Fibroblast of villous mesenchyme (primary cell): ENCODE data around the gene LSR. TPM values are rescaled to one million over a fixed set of nuclear protein-coding genes. Genes with fewer than 3 reads are reported as not detected.

Source experiments
- DNase-seq: peaks from one replicate; pipeline ENCODE4 v3.0.0-alpha.2; 2010; ENCODE audit warnings: low read depth
- H3K4me3 ChIP-seq: 2 replicates; pipeline ENCODE4 v1.5.1; 2011; ENCODE audit warnings: low read depth, mild to moderate bottlenecking, low read length
- CTCF ChIP-seq: IDR thresholded peaks from 2 replicates; pipeline ENCODE4 v1.5.1; 2012; ENCODE audit warnings: low read depth, mild to moderate bottlenecking, low read length; ENCODE audit not compliant: insufficient read depth
- total RNA-seq: library from RNA; depleted of rRNA; stranded (reverse); fragments of >200 nt; gene quantifications from 2 replicates; pipeline ENCODE4 v1.2.3, GENCODE V29; 2012

Gene LSR
- total RNA-seq, 1 donor = 0.86 TPM

GRCh38 chr19:35249848-35250711, 1.3 kb downstream of the LSR start:
- H3K4me3 ChIP-seq = no peak overlapping the region
- no peak for DNase-seq
- TF ChIP-seq CTCF = no peak

GRCh38 chr19:35251456-35251855, 2.7 kb downstream of the LSR start:
- no peak overlapping the region for H3K4me3 ChIP-seq
- TF ChIP-seq CTCF = no peak
- no peak for DNase-seq

GRCh38 chr19:35253316-35254286, 4.8 kb downstream of the LSR start:
- no peak overlapping the region for H3K4me3 ChIP-seq
- no peak for DNase-seq
- no peak for TF ChIP-seq CTCF

- no peak overlapping the region for H3K4me3 ChIP-seq
- no peak for DNase-seq
- no peak for TF ChIP-seq CTCF
Measured at GRCh38 chr19:35254341-35255297, 5.8 kb downstream of the LSR start.

- no peak overlapping the region for H3K4me3 ChIP-seq
- DNase-seq = no peak
- no peak for TF ChIP-seq CTCF
Measured at GRCh38 chr19:35256566-35256965, 7.8 kb downstream of the LSR start.

GRCh38 chr19:35257113-35257461, 8.3 kb downstream of the LSR start:
- no peak overlapping the region for H3K4me3 ChIP-seq
- TF ChIP-seq CTCF = no peak
- DNase-seq = no peak
